Ovary (tissue), 9 donors: ENCODE data around the gene FIG4. TPM values are rescaled to one million over a fixed set of nuclear protein-coding genes. Genes with fewer than 3 reads are reported as not detected.

Source experiments
- DNase-seq, 5 donors: peaks; one replicate each; pipeline ENCODE4 v3.0.0-alpha.2; 2019 to 2020
- H3K27ac ChIP-seq, 2 donors: fragments of 200-600 bp; one replicate each; pipeline versions ENCODE4 v1.5.1 to v1.8.0; 2019 to 2022
- H3K27me3 ChIP-seq: fragments of 200-600 bp; one replicate; pipeline ENCODE4 v1.8.0; 2022
- H3K36me3 ChIP-seq: fragments of 200-600 bp; sonication (generic); one replicate; pipeline ENCODE4 v1.5.1; 2019
- H3K4me1 ChIP-seq: one replicate; pipeline ENCODE4 v1.8.1; 2013; ENCODE audit warnings: mild to moderate bottlenecking, moderate library complexity; ENCODE audit not compliant: insufficient read depth
- H3K4me3 ChIP-seq: fragments of 200-600 bp; sonication (generic); one replicate; pipeline ENCODE4 v1.5.1; 2017
- H3K9me3 ChIP-seq, 2 donors: fragments of 200-600 bp in 1 of 2; sonication (generic) in 1 of 2; one replicate each; pipeline versions ENCODE4 v1.5.1 to v1.8.1; 2013 to 2019; ENCODE audit warnings: mild to moderate bottlenecking in 1 of 2, moderate library complexity in 1 of 2
- EP300 ChIP-seq: sonication (generic); formaldehyde crosslinking; IDR thresholded peaks from one replicate; pipeline ENCODE4 v1.6.1; 2017; ENCODE audit warnings: antibody characterized with exemption
- POLR2A ChIP-seq: fragments of 450-650 bp; IDR thresholded peaks from one replicate; pipeline ENCODE4 v1.6.1; 2017; ENCODE audit warnings: antibody characterized with exemption, mild to moderate bottlenecking, moderate library complexity
- WGBS, 3 donors: extraction: QIAGEN DNeasy Blood & Tissue Kit in 1 of 3; methylation state at CpG; one replicate each; pipeline versions ENCODE4 v1.1.5 to v1.1.7; 2013 to 2017; 5-methylcytosine and 5-hydroxymethylcytosine counted together
- intact Hi-C, 4 donors: fragments of 100-400 bp; cut with DNase I; formaldehyde crosslinking; loops; one replicate each; pipeline versions ENCODE4 v1.11.0 to v1.15.1; 2022 to 2023
- polyA plus RNA-seq, 2 donors: library from polyadenylated mRNA; stranded (reverse); fragments of 200-250 nt in 1 of 2; fragments of 350-450 nt in 1 of 2; fragmentation: Illumina TruSeq in 1 of 2; extraction: RNeasy Lipid Tissue Mini Kit (QIAGEN cat#74804) in 1 of 2; gene quantifications; one replicate each; pipeline ENCODE4 v1.2.3, GENCODE V29; 2013 to 2014
- total RNA-seq, 7 donors: library from RNA; depleted of rRNA in 2 of 7; stranded (reverse); fragments of >200 nt in 2 of 7; fragmentation: NEBNext Ultra II Directional in 3 of 7; extraction: Animal tissue kit (Norgen Biotek cat#: 25700) in 3 of 7; gene quantifications; one replicate each; pipeline versions ENCODE4 v1.1.0 to v1.2.4, GENCODE V29; 2016 to 2023
- TF ChIP-seq, protein P1 (sequence below), 3 donors: fragments of 450-650 bp in 2 of 3; fragments of 200-600 bp in 1 of 3; IDR thresholded peaks; one replicate each; pipeline versions ENCODE4 v1.5.1 to v1.8.0; 2016 to 2022; ENCODE audit warnings: antibody characterized with exemption in 3 of 3, mild to moderate bottlenecking in 1 of 3
- donor health status: DM: no; HTN: no; CAD: no; lungs with moderate emphysema.
- donor health status: DM: no; HTN: no; CAD: no.
- donor health status: Bipolar disorder and iron deficiency.
- donor health status: DM: yes; HTN: yes; CAD: no.
- donor health status: DM: no; HTN: no; CAD: no.
- donor health status: DM: yes; HTN: yes; CAD: no.

FIG4 gene
- total and polyA plus RNA-seq, 9 donors, result 7.4 to 17.5 (median 13.3) TPM

DNA sequence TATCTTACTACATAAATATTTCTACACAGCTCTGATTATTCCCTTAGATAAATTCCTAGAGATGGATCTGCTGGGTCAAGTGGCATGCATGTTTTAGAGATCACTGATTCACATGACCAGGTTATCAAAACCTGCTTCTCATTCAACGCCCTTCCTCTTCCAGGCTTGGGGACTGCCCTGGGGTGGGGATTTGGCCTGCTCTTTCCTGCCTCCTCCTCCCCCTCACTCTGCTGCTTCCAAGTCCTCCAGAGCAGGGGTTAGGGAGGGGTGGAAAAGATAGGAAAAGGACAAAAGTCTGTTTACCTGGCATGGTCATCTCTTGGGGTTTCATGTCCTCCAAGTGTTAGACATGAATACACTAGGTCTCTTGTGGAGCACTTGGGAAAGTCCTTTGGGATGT, 181.5 kb downstream of the FIG4 start:
- TF ChIP-seq POLR2A, result no peak
- TF ChIP-seq, protein P1, sequence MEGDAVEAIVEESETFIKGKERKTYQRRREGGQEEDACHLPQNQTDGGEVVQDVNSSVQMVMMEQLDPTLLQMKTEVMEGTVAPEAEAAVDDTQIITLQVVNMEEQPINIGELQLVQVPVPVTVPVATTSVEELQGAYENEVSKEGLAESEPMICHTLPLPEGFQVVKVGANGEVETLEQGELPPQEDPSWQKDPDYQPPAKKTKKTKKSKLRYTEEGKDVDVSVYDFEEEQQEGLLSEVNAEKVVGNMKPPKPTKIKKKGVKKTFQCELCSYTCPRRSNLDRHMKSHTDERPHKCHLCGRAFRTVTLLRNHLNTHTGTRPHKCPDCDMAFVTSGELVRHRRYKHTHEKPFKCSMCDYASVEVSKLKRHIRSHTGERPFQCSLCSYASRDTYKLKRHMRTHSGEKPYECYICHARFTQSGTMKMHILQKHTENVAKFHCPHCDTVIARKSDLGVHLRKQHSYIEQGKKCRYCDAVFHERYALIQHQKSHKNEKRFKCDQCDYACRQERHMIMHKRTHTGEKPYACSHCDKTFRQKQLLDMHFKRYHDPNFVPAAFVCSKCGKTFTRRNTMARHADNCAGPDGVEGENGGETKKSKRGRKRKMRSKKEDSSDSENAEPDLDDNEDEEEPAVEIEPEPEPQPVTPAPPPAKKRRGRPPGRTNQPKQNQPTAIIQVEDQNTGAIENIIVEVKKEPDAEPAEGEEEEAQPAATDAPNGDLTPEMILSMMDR (IDR thresholded peaks at IDR 0.05), result no peak
- TF ChIP-seq EP300, result no peak
- WGBS, 3 donors, result 29 to 57% (median 30%) methylated on average over 1 of the region's 1 CpG
- peaks cover 22% of the 10 kb centered on the region for H3K4me1 ChIP-seq
- H3K27ac ChIP-seq, result no peak overlapping the region
- DNase-seq, result no peak
- H3K4me3 ChIP-seq, result no peak overlapping the region
- intact Hi-C loops, result no loop called here
- no peaks in the 10 kb centered on the region for H3K36me3 ChIP-seq
- H3K9me3 ChIP-seq, result no peaks in the 10 kb centered on the region
- H3K27me3 ChIP-seq, result no peaks in the 10 kb centered on the region

DNA sequence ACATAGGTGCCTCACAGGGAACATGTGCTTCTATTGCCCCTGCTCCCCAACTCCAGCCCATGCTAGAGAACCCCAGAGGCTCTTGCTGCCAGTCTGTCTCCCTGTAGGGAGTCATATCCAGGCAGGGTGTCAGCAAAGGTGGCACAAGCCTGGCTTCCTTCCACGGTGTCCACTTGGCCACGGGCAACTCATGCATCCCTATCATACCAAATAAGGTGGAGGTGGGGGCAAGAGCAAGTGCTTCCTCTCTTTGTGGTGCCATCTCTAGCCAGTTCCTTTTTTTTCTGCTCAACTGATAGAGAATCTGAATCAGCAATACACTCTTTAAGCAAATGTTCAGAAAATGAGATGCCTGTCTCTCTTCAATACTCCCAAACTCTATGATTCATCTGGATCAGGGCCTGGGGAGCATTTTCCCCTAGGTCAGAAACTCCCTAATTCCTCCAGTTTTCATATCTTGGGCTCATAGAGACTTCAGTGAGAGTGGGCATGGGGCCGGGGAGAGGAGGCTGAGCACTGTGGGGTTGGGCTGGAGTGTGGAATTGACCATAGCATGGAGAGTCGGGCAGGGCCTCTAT, 182.0 kb downstream of the FIG4 start:
- TF ChIP-seq, protein P1 (IDR thresholded peaks at IDR 0.05), result no peak
- TF ChIP-seq EP300 (no peak), POLR2A (no peak)
- no peak for DNase-seq
- Histone ChIP-seq H3K4me1 (peaks cover 21% of the 10 kb centered on the region), H3K4me3 (no peak overlapping the region), H3K27ac (no peak overlapping the region), H3K27me3 (no peaks in the 10 kb centered on the region), H3K9me3 (no peaks in the 10 kb centered on the region), H3K36me3 (no peaks in the 10 kb centered on the region)
- 56 to 72% (median 66%) methylated on average over 4 of the region's 4 CpGs for WGBS, 3 donors
- intact Hi-C loops, result no loop called here

- Histone ChIP-seq H3K27me3 (no peaks in the 10 kb centered on the region), H3K9me3 (no peaks in the 10 kb centered on the region), H3K4me3 (no peak overlapping the region), H3K27ac (no peak overlapping the region), H3K36me3 (no peaks in the 10 kb centered on the region), H3K4me1 (peaks cover 17% of the 10 kb centered on the region)
- intact Hi-C loops, result no loop called here
- DNase-seq, result no peak
- TF ChIP-seq POLR2A (no peak), EP300 (no peak)
- TF ChIP-seq, protein P1 (IDR thresholded peaks at IDR 0.05), result no peak
- WGBS, 3 donors, result 88 to 94% (median 90%) methylated on average over 4 of the region's 4 CpGs
Measured at GRCh38 chr6:109874086-109874485, 183.0 kb downstream of the FIG4 start.

- TF ChIP-seq, protein P1 (IDR thresholded peaks at IDR 0.05), result no peak
- TF ChIP-seq EP300 (no peak), POLR2A (no peak)
- H3K4me1 ChIP-seq, result peaks cover 22% of the 10 kb centered on the region
- H3K4me3 ChIP-seq, result no peak overlapping the region
- intact Hi-C loops, result no loop called here
- H3K9me3 ChIP-seq, result no peaks in the 10 kb centered on the region
- WGBS, 3 donors, result 87 to 89% (median 87%) methylated on average over 4 of the region's 4 CpGs
- no peaks in the 10 kb centered on the region for H3K36me3 ChIP-seq
- no peak overlapping the region for H3K27ac ChIP-seq
- no peaks in the 10 kb centered on the region for H3K27me3 ChIP-seq
- no peak for DNase-seq
Measured at GRCh38 chr6:109874621-109875020, 183.5 kb downstream of the FIG4 start.

Other genes with a start within 250 kb of the FIG4 start
- gene MICAL1, start 235.5 kb upstream of the FIG4 start, total RNA-seq, result 10 to 100 TPM; 10.3 to 24.0 (median 12.6) TPM
- 10 to 100 TPM; 14.9 to 19.1 TPM for gene MICAL1, start 235.5 kb upstream of the FIG4 start, polyA plus RNA-seq
- 10 to 100 TPM in 1 of 7 donors, 1 to 10 TPM in 6; 5.2 to 10.2 (median 7.0) TPM for gene ZBTB24, start 208.1 kb upstream of the FIG4 start, total RNA-seq
- 1 to 10 TPM; 3.5 to 5.7 TPM for gene ZBTB24, start 208.1 kb upstream of the FIG4 start, polyA plus RNA-seq
- gene AK9, start 94 bp upstream of the FIG4 start, total RNA-seq, result 10 to 100 TPM in 3 of 7 donors, 1 to 10 TPM in 4; 5.5 to 17.5 (median 9.5) TPM
- gene AK9, start 94 bp upstream of the FIG4 start, polyA plus RNA-seq, result 1 to 10 TPM; 2.9 to 6.4 TPM